Fibroblast of mammary gland (primary cell): ENCODE data around the gene FAM120A.

Experiments
- DNase-seq: peaks from one replicate; pipeline ENCODE4 v3.0.0-alpha.2; 2010; ENCODE audit warnings: low read depth
- H3K4me3 ChIP-seq: 2 replicates; pipeline ENCODE4 v1.5.1; 2011; ENCODE audit warnings: low read depth, mild to moderate bottlenecking, low read length, moderate library complexity; ENCODE audit not compliant: control insufficient read depth
- TF ChIP-seq, protein P1 (sequence below): conservative IDR thresholded peaks from 2 replicates; pipeline ENCODE4 v1.5.1; 2011; ENCODE audit warnings: low read depth, low read length, inconsistent platforms; ENCODE audit not compliant: control insufficient read depth, insufficient read depth

Gene FAM120A

DNA sequence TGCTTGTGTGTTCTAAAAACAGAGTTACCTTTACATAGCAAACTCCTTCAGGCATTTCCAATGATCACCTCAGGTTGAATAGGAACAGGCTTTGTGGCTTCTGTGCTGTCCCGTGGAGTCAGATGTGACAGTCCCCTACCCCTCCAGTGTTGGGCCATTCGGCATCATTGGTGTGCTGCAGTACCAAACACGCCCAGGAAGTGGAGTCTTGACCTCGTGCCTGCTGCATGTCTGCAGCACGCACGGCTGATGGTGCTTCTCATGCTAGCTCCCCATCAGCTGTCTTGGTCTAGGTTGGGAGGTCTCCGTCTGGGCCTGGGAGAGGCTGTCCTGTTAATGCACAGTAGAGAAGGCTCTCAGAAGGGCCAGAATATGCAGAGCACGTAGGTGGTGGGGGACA lies 82.4 kb downstream of the FAM120A start:
- H3K4me3 ChIP-seq = no peak overlapping the region
- TF ChIP-seq, protein P1, sequence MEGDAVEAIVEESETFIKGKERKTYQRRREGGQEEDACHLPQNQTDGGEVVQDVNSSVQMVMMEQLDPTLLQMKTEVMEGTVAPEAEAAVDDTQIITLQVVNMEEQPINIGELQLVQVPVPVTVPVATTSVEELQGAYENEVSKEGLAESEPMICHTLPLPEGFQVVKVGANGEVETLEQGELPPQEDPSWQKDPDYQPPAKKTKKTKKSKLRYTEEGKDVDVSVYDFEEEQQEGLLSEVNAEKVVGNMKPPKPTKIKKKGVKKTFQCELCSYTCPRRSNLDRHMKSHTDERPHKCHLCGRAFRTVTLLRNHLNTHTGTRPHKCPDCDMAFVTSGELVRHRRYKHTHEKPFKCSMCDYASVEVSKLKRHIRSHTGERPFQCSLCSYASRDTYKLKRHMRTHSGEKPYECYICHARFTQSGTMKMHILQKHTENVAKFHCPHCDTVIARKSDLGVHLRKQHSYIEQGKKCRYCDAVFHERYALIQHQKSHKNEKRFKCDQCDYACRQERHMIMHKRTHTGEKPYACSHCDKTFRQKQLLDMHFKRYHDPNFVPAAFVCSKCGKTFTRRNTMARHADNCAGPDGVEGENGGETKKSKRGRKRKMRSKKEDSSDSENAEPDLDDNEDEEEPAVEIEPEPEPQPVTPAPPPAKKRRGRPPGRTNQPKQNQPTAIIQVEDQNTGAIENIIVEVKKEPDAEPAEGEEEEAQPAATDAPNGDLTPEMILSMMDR = no peak
- no peak for DNase-seq

DNA sequence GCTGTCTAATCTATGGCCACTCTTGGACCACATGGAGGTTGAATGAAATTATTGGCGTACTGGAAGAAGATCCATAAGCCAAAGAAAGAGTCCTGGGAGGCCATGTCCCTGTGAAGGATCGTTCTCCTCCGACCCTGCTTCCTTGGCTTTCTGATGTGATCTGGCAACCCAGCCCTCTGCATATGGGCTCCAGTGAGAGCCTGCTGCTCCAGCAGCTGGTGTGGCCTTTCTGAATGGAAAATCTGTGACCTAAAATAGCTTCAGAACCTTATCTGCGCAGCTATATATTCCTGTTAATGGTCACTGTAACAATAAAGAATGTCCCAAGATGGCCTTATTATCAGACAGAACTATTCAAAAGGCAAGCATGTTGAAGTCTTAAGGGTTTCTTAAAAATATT lies 84.7 kb downstream of the FAM120A start:
- DNase-seq = no peak
- H3K4me3 ChIP-seq = no peak overlapping the region
- TF ChIP-seq, protein P1 = no peak

DNA sequence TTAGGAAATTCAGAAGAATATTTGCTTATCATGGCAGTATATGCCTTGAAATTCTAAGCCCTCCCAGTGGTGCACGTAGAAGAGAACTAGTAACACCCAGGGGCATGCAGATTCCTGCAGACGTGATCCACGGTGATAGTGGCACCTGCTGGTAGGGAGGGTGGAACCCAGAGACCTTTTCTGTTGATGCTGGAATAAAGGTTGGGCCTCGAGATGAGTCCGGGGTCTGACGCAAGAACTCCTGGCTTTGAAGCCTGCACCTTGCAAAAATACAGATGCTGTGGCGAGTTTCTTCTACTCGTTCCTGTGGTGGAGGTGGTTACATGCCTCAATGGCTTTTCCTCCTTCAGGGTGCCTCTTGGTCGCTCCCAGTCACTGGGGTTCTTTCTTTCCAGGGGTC lies 85.4 kb downstream of the FAM120A start:
- TF ChIP-seq, protein P1 = no peak
- DNase-seq = no peak
- no peak overlapping the region for H3K4me3 ChIP-seq

DNA sequence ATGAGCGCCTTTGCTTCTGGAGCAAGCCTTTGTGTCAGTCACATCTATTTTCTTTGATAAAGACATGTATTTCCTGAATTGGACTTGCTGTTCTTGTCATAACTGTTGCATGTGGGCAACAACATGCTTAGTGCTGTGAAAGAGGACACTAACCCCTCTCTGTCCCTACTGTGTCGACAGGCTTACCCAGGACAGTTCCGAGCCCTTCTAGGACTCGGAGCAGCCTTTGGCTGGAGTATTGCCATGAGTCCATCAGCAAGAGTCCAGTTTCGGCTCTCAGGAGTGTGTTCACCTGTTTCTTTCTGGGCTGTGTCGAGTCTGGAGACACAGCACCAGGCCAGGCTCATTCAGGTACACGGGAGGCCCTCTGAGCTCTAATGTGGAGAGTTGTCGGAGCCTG lies 88.8 kb downstream of the FAM120A start:
- TF ChIP-seq, protein P1 = no peak
- H3K4me3 ChIP-seq = no peak overlapping the region
- DNase-seq = no peak

DNA sequence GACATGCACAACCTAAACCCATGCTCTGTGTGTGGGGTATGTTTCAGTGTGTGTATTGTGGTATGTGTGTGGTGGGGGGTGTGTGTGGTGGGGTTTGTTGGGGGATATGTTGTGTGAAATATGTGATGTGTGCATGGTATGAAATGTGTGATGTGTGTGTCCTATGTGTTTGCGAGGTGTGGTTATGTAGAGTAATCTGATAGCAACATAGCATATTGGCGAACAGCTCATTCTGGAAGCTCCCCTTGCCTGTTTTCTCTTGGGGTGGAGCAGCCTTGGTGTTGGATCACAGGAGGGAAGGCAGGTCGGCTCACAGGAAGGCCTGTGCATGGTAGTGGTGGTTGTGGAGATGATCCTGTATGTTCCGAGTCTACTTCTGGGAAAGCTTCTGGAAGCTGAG lies 89.5 kb downstream of the FAM120A start:
- DNase-seq = no peak
- TF ChIP-seq, protein P1 = no peak
- no peak overlapping the region for H3K4me3 ChIP-seq

DNA sequence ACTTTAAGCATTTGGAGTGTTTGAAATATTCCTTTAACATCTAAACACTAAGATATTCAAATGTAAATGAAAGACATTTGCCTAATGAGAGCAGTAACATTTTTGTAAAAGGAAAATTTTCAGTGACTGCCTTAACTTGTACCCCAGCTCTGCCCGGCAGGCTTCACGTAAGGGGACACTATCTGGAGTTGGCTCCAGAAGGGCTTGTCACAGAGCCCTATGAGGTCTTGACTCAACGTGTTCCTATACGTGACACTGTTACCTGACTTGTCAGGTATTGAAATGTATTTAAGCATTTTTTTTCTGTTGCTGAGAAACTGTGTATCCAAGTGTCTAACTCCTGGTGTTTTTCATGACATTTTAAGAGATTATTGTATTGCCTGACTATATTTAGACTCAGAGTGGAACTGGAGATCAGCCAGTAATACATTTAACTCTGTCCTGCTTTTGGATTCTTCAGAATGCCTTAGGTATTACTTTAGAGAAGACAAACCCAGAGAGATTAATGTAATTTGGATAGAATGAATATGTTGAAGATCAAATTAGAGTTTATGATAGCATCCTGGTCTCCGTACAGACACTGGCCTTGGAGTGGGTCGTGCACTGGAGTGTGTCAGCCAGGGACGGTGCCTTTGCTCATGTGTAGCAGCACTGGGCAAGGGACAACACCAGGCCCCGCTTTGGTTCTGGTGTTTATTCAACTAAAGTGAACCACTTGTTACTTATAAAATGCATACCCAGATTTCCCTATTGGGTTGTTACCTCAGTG lies 90.3 kb downstream of the FAM120A start:
- no peak overlapping the region for H3K4me3 ChIP-seq
- TF ChIP-seq, protein P1 = no peak
- no peak for DNase-seq
